A549 treated with dexamethasone at 1 μM for 4 hours (cell line): ENCODE data around the gene TMEM82. TPM values are rescaled to one million over a fixed set of nuclear protein-coding genes. Genes with fewer than 3 reads are reported as not detected.

Source experiments
- total RNA-seq: library from RNA; stranded (reverse); fragments of 200-300 nt; extraction: Qiagen RNA extraction; gene quantifications from 5 replicates; pipeline ENCODE4 v1.2.3, GENCODE V29; 2022

TMEM82 gene
- total RNA-seq: 0.05 TPM in 1 of 5 replicates, not detected in the others

GRCh38 chr1:15742339-15742801 is at the start of gene TMEM82:
TMEM82 (plus strand) TSS chr1:15742499; CDS start chr1:15742560, 61 bp downstream.

GRCh38 chr1:15736038-15736891 is 6.0 kb upstream of the TMEM82 start, which contains the start of gene SLC25A34:
SLC25A34 (plus strand) TSS chr1:15736258; CDS start chr1:15736486, 228 bp downstream.

GRCh38 chr1:15758343-15758931 is 16.1 kb downstream of the TMEM82 start, which contains the start of gene FBLIM1:
FBLIM1 (plus strand) TSS chr1:15758795; CDS start chr1:15764984, 6,189 bp downstream.

Other genes starting within 250 kb of the TMEM82 start
- gene CASP9, start 218.3 kb upstream of the TMEM82 start, total RNA-seq: 5.2 to 6.7 TPM (median 5.9 TPM) in 5 replicates
- gene DNAJC16, start 215.7 kb upstream of the TMEM82 start, total RNA-seq: 3.9 to 6.2 TPM (median 5.8 TPM) in 5 replicates
- gene AGMAT, start 157.4 kb upstream of the TMEM82 start, total RNA-seq: 5.2 to 8.2 TPM (median 7.7 TPM) in 5 replicates
- gene DDI2, start 125.0 kb upstream of the TMEM82 start, total RNA-seq: 6.1 to 10.6 TPM (median 8.9 TPM) in 5 replicates
- gene PLEKHM2, start 58.2 kb upstream of the TMEM82 start, total RNA-seq: 17.5 to 27.3 TPM (median 25.1 TPM) in 5 replicates
- 0.10 to 0.22 TPM (median 0.20 TPM) in 5 replicates for gene SLC25A34, start 6.2 kb upstream of the TMEM82 start, total RNA-seq
- 17.2 to 30.9 TPM (median 24.8 TPM) in 5 replicates for gene FBLIM1, start 16.3 kb downstream of the TMEM82 start, total RNA-seq
- gene UQCRHL, start 65.2 kb downstream of the TMEM82 start, total RNA-seq: 5.5 to 10.6 TPM (median 5.7 TPM) in 5 replicates
- 27.1 to 50.4 TPM (median 43.3 TPM) in 5 replicates for gene SPEN, start 105.2 kb downstream of the TMEM82 start, total RNA-seq
- 9.7 to 13.9 TPM (median 12.7 TPM) in 5 replicates for gene ZBTB17, start 233.6 kb downstream of the TMEM82 start, total RNA-seq